Measurements from ENCODE around the gene CCDC152. TPM values are rescaled to one million over a fixed set of nuclear protein-coding genes. Genes with fewer than 3 reads are reported as not detected.

The CCDC152 gene
- total RNA-seq, 2 donors from 2014 or later = 1.3 TPM; not detected in 1

DNA sequence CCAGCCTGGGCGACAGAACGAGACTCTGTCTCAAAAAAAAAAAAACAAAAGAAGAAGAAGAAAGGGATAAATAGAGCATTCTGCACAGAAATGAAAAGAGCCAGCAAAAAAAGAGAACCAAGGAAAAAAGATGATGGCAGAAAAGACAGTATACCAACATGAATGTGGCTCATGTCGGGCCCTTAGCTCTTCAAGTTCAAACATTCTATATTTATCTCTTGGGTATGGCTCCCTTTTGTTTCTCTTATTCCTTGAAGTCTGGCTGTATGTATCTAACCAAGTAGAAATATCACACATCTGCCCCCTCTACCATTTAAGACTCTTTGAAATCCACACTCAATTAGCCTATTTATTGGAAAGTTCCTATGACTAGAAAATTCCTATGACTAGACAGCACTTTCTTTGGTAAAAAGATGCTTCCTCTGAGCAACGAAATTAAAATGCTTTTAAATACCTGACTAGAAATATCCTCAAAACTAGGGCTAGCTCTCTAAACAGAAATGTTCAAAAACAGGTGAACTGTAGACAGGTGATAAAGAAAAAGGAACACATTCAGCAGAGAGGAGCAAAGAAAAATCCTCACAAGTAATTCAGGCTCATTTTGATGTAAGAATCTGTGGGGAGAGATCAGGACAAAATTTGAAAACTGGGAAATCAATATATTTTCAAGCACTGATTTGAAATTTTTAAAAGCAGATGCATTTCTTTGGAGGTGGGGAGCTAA lies 52.4 kb downstream of the CCDC152 start:
- intact Hi-C loops (cut with DNase I) = no loop called here
- no peaks in the 10 kb centered on the region for H3K27me3 ChIP-seq
- H3K36me3 ChIP-seq (replicated peaks in 1 of 2; ENCODE audit: insufficient read depth in 1 of 2, low read depth in 2 of 2) = peaks cover 0 to 14% of the 10 kb centered on the region in 2 donors
- no peak for ATAC-seq
- TF ChIP-seq, protein P1, sequence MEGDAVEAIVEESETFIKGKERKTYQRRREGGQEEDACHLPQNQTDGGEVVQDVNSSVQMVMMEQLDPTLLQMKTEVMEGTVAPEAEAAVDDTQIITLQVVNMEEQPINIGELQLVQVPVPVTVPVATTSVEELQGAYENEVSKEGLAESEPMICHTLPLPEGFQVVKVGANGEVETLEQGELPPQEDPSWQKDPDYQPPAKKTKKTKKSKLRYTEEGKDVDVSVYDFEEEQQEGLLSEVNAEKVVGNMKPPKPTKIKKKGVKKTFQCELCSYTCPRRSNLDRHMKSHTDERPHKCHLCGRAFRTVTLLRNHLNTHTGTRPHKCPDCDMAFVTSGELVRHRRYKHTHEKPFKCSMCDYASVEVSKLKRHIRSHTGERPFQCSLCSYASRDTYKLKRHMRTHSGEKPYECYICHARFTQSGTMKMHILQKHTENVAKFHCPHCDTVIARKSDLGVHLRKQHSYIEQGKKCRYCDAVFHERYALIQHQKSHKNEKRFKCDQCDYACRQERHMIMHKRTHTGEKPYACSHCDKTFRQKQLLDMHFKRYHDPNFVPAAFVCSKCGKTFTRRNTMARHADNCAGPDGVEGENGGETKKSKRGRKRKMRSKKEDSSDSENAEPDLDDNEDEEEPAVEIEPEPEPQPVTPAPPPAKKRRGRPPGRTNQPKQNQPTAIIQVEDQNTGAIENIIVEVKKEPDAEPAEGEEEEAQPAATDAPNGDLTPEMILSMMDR (IDR thresholded peaks at IDR 0.05) = no peak
- TF ChIP-seq POLR2A (IDR thresholded peaks at IDR 0.05) = no peak
- WGBS, 2 donors = 65 to 71% methylated on average over 4 of the region's 4 CpGs
- peaks cover 0 to 3% (median 0%) of the 10 kb centered on the region in 3 donors for H3K9me3 ChIP-seq
- no peak for DNase-seq
- no peak overlapping the region for H3K4me3 ChIP-seq
- H3K27ac ChIP-seq = no peak overlapping the region
- peaks cover 41% of the 10 kb centered on the region for H3K4me1 ChIP-seq

DNA sequence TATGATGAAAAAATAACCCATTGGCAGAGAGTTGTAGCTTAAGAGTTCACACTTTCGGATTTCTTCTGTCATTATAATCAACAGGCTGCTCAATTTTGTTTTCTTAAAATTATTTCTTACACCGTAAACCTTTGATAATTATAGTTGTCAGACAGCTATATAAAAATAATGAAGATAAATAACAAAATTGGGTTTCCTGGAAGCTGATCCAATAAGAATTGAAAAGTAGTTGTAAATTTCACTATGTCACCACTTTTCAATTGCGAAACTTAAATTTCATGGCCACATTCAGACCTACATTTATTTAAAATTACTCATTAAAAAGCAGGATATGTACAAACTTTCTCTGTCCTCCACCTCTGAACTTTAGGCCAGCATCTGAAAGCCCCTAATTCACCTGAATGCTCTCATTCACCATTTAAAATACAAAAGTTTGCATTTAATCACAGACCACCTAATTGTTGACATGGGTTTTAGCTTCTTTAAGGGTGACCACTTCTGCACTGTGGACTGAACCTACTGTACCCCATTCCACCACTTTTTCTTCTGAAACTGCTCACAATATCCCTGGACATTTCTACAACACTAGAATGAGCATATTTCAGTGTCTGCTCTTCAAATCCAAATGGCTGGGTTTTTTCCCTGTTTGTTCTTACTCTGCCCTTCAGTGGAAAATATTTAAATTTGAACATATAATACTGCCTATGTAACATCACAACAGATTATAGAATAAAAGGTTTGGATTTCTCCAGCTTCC lies 54.4 kb downstream of the CCDC152 start:
- DNase-seq (no peak), ATAC-seq (no peak)
- Histone ChIP-seq H3K36me3 (replicated peaks in 1 of 2; ENCODE audit: insufficient read depth in 1 of 2, low read depth in 2 of 2) (peaks cover 0 to 8% of the 10 kb centered on the region in 2 donors), H3K4me1 (peaks cover 41% of the 10 kb centered on the region), H3K27me3 (no peaks in the 10 kb centered on the region), H3K4me3 (peak overlapping the region; percentile 0 to 32), H3K27ac (peak overlapping the region; percentile 46 to 85 (median 81)), H3K9me3 (peaks cover 0 to 3% (median 0%) of the 10 kb centered on the region in 3 donors)
- intact Hi-C loops (cut with DNase I) = no loop called here
- WGBS, 2 donors = 5 to 7% methylated on average over 3 of the region's 3 CpGs
- TF ChIP-seq, protein P1 (IDR thresholded peaks at IDR 0.05) = no peak
- no peak for TF ChIP-seq POLR2A (IDR thresholded peaks at IDR 0.05)

DNA sequence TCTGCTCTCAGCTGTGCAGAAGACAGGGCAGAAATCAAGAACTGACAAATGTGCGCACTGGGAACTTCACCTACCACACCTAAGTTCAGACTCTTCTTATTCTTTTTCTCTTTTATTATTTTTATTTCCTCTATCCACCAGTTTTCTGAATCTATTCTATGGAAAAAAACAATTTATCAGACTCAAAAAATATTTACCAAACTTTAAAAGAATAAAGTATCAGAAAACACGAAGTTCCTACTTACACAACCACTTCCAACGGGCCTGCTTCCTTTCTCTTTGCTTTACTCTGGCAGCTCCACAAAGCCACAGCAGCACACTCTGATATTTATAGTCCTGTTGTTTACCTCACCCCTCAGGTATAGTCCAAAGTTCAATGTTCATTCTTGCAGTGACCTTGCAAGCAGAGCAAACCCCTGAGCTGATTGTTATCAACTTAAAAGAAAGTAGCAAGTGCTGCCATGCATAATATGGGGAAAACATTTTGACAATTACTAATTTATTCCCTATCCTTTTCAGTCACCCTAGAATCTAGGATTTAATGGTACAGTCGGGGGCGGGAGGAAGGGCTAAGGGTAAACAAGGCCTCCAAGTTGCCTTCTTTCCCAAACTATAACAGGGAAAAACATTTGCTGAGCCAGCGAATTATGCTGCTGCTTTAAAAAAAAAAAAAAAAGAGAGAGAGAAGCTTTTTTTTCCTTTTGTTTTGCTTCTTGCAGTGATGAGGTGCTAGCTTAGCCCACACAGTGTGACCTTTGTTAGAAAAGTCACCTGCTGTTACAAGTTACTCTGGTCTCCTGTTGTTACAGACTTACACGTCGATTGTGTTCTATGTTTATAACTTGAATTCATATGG lies 55.2 kb downstream of the CCDC152 start, which contains the start of gene SELENOP:
TSS of gene SELENOP (minus strand) at position 302 of the 856 bp plus-strand sequence. CDS start 3,539 bp downstream, outside the sequence.
- Histone ChIP-seq H3K4me3 (peak within 1 kb of the TSS; percentile 0 to 32), H3K27me3 (no peaks in the 10 kb centered on the region), H3K27ac (peak within 1 kb of the TSS; percentile 65 to 85 (median 81)), H3K4me1 (peaks cover 41% of the 10 kb centered on the region), H3K9me3 (no peaks in the 10 kb centered on the region), H3K36me3 (replicated peaks in 1 of 2; ENCODE audit: insufficient read depth in 1 of 2, low read depth in 2 of 2) (peaks cover 0 to under 1% of the 10 kb centered on the region in 2 donors)
- TF ChIP-seq, protein P1 (IDR thresholded peaks at IDR 0.05) = peak in 1 of 7 experiments; percentile 2
- TF ChIP-seq POLR2A (IDR thresholded peaks at IDR 0.05) = peak; percentile 82 to 99 (median 98)
- DNase-seq (peak; percentile 81 to 88 (median 82)), ATAC-seq (peak; percentile 96)
- WGBS, 2 donors = 4% methylated on average over 8 of the region's 8 CpGs
- intact Hi-C loops (cut with DNase I) = no loop called here

DNA sequence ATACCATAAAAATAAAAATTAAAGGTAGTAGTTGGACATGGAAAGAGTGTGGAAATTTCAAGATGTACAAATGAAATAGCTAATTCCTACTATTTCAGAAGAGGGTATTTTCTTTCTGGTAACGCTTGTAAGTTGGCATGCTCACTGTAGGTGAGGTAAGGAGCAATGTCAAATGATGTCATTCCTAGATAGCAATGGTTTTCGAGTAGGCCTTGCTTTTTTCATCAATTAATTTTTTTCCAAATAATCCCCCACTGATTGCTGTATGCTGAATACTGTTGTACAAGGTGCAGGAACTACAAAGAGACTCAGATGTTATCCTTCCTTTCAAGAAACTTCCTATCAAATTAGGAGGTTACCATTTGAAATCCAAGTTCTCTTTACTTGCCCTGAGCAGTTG lies 56.0 kb downstream of the CCDC152 start:
- ATAC-seq = no peak
- DNase-seq = no peak
- Histone ChIP-seq H3K27ac (peak overlapping the region in 3 of 4 donors; percentile 79 to 85 (median 83)), H3K4me3 (no peak overlapping the region), H3K36me3 (replicated peaks in 1 of 2; ENCODE audit: insufficient read depth in 1 of 2, low read depth in 2 of 2) (no peaks in the 10 kb centered on the region), H3K4me1 (peaks cover 37% of the 10 kb centered on the region), H3K9me3 (no peaks in the 10 kb centered on the region), H3K27me3 (no peaks in the 10 kb centered on the region)
- intact Hi-C loops (cut with DNase I) = no loop called here
- TF ChIP-seq, protein P1 (IDR thresholded peaks at IDR 0.05) = no peak
- no peak for TF ChIP-seq POLR2A (IDR thresholded peaks at IDR 0.05)
- WGBS, 2 donors = 33 to 39% methylated on average over 2 of the region's 2 CpGs
